CD4-positive, alpha-beta T cell treated with Interleukin-4 for 4 hours (primary cell): ENCODE data around the gene MARCHF10.

Source experiments
- DNase-seq: peaks from one replicate; pipeline ENCODE4 v3.0.0-alpha.2; 2020

Gene MARCHF10

DNA sequence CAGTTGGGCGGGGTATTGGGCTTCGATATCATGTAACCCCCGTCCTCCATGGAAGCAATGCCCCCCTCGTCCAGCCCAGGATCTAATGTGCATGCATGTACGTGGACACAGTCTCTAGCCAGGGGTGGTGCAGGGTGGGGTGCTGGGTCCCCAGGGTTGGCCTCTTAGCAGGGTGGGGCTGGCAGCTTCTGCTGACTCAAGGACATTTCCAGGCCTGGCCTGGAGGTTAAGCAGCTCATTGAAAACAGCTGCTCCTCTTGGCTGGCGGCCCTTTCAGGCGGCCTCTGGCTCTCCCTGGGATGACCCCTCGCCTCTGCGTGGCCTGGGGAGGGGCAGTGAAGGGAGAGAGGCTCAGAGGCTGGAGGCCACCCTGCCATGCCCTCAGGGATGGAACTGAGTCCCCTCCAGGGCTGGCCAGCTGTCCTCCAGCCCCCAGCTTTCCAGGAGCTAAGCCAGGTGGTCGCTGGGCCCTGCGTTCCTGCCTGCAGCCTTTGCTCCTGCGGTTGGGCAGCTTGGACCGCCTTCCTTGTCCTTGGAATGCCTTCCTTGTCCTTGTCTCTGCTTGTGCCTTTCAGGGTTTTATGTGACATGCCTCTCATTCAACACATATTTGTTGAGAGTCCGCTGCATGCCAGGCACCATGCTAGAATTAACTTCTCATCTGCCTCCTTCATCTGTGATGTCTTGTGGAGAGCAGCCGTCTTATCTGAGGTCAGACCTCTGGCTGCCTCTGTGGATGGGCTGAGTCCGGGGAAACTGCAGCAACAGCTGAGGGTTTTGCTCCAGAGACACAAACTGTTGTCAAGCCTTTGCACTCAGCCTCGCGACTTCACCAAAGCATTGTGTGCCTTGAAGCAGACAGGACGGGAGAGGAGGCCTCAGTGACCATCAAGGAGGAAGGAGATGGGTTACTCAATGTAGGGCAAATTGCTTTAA, 154.0 kb downstream of the MARCHF10 start:
- no peak for DNase-seq

DNA sequence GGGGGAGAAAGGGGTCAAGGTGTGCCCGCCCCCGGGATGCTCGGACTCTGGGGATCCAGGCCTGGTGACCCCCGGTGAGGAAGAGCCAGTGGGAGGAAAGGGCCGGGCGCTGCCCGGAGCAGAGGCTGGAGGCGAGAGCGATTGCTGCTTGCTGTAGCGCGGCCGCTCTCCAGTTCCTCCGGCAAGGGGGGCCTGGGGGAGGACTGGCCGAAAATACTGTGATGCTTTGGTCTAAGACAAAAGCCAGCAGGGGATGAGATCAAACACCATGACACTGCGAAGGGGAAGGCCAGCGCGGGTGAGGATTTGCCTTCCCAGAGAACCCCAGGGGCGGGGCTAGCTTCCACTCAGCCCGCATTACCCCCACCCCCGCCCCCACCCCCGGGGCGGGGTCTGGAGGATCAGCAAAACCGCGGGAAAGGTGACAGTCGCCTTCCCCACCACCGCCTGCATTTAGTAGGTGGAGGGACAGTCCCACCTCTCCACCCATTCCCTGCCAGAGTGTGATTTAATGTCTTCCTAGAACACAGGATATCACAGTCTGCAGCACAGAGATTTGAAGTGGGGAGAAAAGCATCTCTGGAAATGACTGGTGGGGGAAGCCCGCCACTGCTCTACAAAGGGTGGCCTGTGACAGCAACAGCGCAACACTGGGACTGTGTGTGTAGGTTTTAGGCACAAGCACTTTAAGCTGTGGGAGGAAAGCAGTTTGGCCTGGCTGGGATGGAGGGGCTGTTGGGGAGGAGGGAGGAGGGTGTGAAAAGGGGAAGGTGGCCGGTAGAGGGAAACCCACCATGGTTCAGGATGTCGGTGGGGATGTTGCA, 154.9 kb downstream of the MARCHF10 start:
- peak; percentile 52 for DNase-seq

DNA sequence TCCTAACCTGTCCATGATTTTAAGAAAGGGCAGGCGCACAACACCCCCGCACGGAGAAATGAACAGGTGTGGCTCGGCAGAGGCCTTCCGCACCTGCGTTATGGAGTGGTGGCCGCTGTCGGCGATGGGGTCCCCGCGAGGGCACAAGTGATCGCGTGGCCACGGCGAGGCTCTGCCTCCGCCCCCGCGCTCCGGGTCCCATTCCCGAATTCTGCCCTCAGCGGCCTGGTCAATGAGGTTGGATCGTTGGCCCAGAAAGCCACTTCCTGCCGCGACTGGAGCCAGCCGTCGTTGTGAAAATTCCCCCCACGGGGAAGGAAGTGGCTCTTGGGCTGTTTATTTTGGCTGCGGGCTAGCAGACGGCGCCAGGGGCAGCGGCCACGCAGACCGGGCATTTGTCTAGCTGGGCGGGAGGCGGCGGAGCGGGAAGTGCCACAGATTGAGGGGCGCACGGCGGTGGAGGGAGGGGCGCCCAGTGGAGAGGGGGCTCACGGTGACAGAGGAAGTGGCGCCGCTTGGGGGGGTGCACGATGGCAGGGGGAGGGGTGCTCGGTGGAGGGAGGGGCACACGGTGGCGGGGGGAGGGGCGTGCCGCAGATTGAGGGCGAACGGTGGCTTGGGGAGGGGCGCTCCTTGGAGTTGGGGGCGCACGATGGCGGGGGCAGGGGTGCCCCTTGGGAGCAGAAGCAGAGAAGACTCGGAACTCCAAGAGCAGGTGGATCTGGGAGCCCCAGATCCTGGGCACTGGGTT, 155.7 kb downstream of the MARCHF10 start:
- peak; percentile 4 for DNase-seq
